GM18507 (cell line): Measurements from ENCODE around the gene IFITM5.

Experiments
- DNase-seq: peaks from one replicate; pipeline ENCODE4 v3.0.0; 2011; ENCODE audit warnings: low read depth; ENCODE audit not compliant: insufficient read length; ENCODE audit errors: extremely low spot score
- FAIRE-seq: peaks from 2 replicates; lab custom pipeline; 2011; peaks lifted over from hg19 to GRCh38; lab: Jason Lieb, UNC

Gene IFITM5

DNA sequence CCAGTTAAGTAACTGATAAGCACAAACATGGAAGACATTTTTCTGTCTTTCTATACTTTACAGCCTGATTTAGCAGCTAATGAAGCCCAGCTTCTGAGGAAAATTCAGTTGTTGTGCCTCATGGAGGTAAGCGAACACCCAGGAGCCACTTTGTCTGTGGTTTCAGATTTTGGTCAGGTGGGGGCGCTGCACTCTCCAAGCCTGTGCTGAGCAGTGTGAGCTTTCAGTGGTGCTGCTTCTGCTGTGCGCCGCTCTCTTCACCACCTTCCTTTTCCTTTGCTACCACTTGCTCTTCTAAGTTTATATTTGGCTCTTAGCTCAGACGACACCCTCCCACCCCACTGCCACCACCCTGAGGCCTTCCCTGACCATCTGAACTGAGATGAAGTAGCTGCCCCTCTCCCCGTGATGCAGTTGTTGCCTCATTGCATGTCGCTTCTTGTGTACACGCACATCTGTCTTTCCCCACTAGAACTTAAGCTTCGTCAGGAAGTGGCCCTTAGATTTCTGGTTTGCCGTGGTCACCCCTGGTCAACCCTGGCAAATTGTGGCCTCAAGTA is 48.5 kb downstream of the IFITM5 start:
- FAIRE-seq (peak; percentile 31), DNase-seq (no peak)

DNA sequence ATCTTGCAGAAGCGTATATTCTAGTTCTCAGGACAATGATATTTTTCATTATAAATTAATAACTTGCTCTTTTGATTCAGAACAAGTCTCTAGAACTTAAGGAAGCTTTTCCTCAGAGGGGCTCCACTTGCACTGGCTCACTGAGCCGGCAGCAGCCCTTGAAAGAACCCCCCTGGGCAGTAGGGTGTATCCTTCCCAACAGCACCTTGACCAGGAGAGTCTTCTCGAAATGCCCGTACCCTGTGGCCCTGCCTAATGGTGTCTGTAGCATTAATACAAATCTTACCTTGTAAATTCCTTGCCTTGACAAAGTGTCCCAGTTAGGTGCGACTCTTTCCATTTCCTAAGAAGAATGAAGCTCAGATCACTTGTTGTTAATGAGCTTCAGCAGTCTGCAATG is 49.1 kb downstream of the IFITM5 start:
- DNase-seq = no peak
- no peak for FAIRE-seq

GRCh38 chr11:249062-249461 is 50.3 kb downstream of the IFITM5 start:
- DNase-seq = no peak
- no peak for FAIRE-seq
